Left ventricle myocardium superior (tissue), 1 donor: ENCODE data around the gene FCER2. TPM values are rescaled to one million over a fixed set of nuclear protein-coding genes. Genes with fewer than 3 reads are reported as not detected.
A peak's percentile ranks its signal among the peaks of the same experiment; 100 is the strongest.
"Not testable (repeated sequence)": the region's sequence is repeated elsewhere in the genome, so short reads cannot be mapped to it uniquely, and the experiment has no call there.

Experiments
- ATAC-seq: fragments of 200-7000 bp; cut with Tn5 transposase; one replicate; pipeline ENCODE4 v1.9.1; 2020; ENCODE audit warnings: mild to moderate bottlenecking, moderate library complexity
- DNase-seq: peaks from one replicate; pipeline ENCODE4 v3.0.0-alpha.2; 2020
- intact Hi-C: fragments of 100-400 bp; cut with micrococcal nuclease; formaldehyde crosslinking; loops from one replicate; pipeline ENCODE4 v1.11.0; 2022
- long read RNA-seq: library from polyadenylated mRNA; unstranded; transcript quantifications from one replicate; pipeline ENCODE4 v2.0.0, GENCODE V29; 2021
- total RNA-seq: library from RNA; stranded (reverse); fragmentation: NEBNext Ultra II Directional; extraction: Animal tissue kit (Norgen Biotek cat#: 25700); gene quantifications from one replicate; pipeline ENCODE4 v1.2.1, GENCODE V29; 2021
- donor health status: DM: no; HTN: yes; CAD: no; lungs with severe emphysema.

FCER2 gene, protein sequence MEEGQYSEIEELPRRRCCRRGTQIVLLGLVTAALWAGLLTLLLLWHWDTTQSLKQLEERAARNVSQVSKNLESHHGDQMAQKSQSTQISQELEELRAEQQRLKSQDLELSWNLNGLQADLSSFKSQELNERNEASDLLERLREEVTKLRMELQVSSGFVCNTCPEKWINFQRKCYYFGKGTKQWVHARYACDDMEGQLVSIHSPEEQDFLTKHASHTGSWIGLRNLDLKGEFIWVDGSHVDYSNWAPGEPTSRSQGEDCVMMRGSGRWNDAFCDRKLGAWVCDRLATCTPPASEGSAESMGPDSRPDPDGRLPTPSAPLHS
- total RNA-seq: 0.17 TPM
- long read RNA-seq: 0 reads

DNA sequence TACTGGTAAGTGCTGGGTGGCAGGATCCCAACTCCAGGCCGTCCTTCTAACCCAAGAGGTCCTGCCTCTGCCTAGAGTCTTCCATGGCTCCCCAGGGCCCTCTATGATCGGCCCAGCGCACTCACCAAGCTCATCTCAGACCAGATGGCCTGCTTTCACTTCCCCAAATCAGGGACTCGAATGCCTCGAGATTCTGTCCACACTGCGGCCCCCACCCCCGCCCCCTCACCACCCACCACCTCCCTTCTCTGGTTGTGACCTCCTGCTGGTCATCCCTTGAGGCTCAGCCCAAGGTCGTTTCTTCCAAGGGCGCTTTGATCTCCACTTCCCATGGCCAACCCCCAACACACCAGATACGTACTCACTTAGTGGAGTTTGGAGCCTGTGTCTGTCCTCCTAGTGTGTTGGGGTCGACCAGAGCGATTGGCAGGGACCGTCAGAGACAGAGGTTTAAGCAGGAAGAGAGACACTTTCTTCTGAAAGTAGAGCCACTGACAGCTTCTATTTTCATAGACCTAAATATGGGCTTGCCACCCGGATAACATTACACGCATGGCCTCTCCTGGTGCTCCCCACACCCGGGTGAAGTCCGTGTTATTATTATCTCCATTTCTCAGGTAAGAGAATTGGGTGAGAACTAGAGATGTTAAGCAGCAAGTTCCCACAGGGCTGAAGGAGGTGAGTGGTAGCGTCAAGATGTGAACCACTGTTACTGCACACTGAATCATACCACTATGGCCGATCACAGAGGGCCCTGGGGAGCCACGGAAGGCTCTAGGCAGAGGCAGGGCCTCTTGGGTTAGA lies at the start of gene FCER2:
FCER2 (minus strand) TSS at position 478 of the 804 bp plus-strand sequence. CDS start 2,371 bp downstream, outside the sequence.
- intact Hi-C loops: no loop called here
- no peak for DNase-seq
- ATAC-seq: no peak

DNA sequence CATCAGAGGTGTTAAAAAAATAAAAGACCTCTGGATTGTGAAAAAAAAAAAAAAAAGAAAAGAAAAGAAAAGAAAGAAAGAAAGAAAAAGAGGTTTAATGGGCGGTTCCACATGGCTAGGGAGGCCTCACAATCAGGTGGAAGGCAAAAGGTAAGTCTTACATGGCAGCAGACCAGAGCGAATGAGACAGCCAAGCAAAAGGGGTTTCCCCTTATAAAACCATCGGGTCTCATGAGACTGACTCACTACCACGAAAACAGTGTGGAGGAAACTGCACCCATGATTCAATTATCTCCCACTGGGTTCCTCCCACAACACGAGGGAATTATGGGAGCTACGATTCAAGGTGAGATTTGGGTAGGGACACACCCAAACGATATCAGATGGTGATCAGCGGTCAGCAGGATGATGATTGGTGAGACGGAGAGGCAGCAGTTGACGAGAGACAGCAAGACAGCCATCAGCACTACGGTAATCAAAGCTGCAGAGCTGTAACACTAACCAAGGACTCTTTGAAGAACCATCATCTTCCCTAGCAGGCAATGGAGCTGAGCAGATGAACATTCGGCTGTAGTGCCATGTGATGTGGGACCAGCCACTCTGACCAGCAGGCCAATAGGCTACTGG lies 49.3 kb upstream of the FCER2 start:
- intact Hi-C loops: no loop called here
- ATAC-seq: no peak

DNA sequence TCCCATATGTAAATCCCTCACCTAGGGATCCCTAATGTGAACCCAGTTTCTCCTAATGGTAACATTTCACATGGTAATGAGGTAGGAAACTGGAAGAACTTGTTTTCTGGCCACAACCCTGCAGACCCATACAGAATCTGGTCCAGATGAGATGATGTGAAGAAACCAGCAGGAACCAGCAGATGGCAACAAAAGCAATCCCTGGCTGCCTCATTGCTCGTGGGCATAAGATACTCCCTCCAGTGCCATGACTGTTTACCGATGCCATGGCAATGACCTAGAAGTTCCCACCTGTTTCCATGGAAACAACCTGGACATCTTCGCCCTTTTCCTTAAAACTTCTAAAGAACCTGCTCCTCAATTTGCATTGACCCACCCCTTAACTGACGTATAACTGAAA lies 46.8 kb upstream of the FCER2 start:
- intact Hi-C loops: no loop called here
- ATAC-seq (no peak), DNase-seq (no peak)

More for the DNA sequence above, 49.3 kb upstream of the FCER2 start:
- DNase-seq: no peak

DNA sequence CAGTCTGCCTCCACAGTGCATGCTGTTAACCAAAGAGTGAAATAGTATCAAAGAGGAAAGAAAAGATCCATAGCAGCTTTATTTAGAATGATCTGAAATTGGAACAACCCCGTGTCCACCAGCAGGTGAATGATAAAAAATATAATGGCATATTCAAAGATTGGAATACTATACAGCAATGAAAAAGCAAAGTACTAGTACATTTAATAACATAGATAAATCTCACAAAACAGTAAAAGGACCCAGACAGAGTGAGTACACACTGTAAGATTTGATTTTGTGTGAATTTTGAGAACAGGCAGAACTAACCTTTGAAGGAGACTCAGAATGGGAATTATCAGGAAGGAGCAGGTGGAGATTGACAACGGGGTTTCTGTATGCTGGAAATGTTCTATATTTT lies 46.2 kb upstream of the FCER2 start:
- no peak for ATAC-seq
- intact Hi-C loops: no loop called here
- DNase-seq: no peak

DNA sequence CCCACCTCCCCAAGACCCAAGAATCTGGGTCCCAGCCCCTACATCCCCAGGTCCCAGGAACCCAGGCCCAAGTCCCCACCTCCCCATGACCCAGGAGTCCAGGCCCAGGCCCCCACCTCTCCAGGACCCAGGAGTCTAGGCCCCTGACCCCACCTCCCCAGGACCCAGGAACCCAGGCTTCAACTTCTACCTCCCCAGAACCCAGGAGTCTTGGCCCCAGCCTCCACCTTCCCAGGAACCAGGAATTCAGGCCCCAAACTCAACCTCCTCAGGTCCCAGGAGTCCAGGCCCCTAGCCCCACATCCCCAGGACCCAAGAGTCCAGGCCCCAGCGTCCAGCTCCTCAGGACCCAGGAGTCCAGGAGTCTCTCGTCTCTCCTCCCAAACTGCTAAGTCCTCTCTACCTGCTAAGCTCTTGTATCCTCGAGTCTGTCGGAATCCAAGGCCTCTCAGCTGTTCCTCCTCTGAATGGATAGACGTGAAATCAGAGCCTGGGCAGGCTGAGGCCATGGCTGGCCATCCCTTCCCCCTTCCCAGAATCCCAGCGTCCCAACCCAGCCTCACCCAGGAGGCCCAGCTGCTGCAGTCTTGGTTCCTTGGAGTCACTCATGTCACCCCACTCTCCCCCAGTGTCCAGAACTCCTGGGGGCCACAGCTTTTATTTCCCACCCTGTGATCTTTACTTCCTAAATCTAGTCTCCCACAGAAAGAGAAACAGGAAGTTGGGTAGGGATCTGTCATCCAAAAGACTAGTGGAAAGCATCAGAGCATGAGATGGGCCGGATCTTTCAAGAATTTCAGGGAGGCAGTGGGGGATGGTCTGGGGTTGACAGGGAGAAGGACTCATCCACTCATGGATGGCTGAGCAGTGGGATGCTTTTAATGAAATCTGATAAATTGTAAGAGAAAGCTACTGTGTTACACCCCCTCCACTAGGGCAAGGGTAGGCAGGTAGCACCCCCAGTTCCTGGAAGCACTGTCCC lies 45.3 kb upstream of the FCER2 start, which contains the start of gene CD209:
CD209 (minus strand) TSS at position 632 of the 982 bp plus-strand sequence; CDS start at position 609, 23 bp downstream.
- intact Hi-C loops: no loop called here
- peak; percentile 43 for ATAC-seq
- DNase-seq: no peak

DNA sequence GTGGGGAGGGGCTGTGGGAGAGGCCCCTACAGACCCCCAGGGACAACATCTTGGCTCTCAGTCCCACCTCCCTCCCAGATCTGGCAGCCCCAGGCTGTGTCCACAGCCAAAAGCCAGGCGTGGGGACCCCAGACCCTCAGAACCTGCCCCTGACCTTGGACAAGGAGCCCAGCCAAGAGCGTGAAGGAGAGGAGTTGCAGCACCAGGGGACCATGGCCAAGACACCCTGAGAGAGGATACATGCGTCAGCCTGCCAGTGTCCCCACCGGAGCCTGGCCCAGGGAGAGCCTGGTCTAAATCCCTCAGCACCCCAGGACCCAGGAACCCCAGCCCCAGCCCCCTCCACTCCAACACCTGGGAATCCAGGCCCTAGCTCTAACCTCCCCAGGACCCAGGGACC lies 44.4 kb upstream of the FCER2 start:
- ATAC-seq, DNase-seq, intact Hi-C loops: not testable (repeated sequence)

DNA sequence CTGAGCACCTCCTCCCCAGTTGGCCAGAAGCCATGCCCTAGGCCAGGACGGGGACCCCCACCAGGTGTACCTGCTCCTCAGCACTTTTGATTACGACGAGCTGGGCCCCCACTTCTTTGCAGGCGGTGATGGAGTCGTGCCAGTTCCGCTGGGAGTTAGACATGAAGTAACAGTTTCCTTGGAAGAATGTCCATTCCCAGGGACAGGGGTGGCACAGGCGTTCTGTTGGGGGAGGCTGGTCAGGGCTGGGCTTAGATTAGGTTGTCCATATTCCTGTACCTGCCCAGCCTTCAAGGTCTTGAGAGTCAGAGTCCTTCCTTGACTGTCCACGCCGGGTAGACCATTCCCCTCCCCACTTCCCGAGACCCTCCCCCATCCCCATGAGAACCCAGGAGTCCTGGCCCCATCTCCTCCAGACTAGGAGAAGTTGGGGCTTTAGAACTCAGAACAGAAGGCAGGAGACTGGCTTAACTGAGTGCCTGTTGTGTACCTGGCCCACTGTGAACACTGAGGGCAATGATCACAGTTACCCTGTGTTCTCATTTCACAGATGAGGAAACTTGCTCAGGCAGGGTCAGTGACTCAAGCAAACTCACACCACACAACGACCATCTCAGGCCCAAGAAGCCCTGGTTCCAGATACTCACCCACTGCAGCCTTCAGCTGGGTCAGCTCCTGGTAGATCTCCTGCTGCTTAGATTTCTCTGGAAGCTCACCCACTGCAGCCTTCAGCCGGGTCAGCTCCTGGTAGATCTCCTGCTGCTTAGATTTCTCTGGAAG lies 43.1 kb upstream of the FCER2 start:
- ATAC-seq: no peak
- intact Hi-C loops: no loop called here
- no peak for DNase-seq

DNA sequence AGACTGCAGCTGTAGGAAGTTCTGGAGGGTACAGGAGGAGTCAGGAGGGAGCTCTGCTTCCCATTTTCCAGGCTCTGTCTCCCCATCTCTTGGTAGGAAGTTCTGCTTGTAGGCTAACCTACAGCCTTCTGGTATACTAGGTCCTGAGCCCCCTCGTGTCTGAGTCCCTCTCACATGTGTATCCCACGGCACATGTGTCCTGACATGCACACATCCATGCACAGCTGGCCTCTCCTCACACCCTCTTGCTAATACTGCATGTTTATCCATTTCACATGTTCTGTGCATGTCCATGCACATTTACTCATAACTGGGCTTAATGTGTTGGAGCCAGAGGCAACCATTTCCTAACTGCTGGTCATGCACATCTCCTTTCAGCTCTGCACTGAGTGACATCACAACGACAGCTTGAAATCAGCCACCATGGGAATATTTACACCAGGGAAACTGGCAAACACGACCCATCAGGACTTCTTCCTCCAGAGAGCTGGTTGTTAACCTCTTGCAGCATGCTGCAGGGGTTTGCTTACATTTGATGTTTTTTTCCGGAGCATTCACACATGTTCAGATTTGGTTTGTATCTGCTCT lies 42.4 kb upstream of the FCER2 start:
- ATAC-seq (no peak), DNase-seq (no peak)
- intact Hi-C loops: no loop called here

DNA sequence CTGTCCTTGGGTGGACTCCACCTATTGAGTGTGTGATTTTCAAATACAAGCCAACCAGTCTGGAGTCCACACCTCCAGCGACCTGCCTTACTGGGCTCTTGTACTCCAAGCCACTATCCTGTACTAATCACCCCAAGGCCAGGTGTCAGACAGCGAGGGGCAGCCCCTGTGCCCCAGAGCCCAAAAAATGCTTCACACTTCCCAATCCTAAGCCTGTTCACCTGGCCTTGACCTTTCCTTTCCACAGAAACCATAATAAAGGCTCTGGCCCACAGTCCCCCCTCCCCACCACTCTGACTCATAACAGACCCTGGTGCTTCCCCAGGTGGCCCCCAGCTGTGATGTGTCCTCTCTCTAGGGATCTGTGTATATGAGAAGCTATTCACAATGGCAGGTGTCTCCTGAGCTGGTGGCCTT lies 41.5 kb upstream of the FCER2 start:
- no peak for DNase-seq
- ATAC-seq: no peak
- intact Hi-C loops: no loop called here

DNA sequence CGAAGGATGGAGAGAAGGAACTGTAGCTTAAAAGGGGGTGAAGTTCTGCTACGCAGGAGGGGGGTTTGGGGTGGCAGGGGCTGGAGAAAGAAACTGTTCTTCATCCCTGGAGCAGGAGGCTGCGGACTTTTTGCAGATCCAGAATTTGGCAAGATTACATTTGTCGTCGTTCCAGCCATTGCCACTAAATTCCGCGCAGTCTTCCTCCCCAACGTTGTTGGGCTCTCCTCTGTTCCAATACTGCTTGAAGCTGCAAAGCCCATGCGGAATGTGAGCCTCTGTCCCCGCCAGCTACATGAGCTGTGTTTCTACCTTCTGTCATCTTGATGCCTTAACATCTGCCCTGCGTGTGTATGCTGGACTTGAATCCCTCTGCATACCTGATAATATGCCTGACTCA lies 41.1 kb upstream of the FCER2 start:
- ATAC-seq (no peak), DNase-seq (no peak)
- intact Hi-C loops: no loop called here

DNA sequence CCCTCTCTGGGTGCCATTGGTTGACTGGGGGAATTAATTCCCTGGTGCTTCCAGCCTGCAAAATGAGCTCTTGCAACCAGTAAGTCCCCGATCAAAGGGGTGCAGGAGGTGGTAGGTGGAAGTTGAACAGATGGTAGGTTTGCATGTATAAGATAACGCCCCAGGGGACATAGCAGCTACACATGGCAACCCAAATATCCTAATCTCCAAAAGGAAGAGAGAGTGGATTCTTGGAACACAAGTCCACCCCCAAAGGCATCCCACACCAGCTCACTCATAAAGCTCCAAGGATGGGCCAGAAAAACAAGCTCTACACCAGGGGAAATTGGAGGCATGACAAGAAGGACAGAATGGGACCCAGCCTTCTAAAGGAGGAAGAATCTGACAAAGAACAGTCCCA lies 40.6 kb upstream of the FCER2 start:
- no peak for DNase-seq
- ATAC-seq: no peak
- intact Hi-C loops: no loop called here

DNA sequence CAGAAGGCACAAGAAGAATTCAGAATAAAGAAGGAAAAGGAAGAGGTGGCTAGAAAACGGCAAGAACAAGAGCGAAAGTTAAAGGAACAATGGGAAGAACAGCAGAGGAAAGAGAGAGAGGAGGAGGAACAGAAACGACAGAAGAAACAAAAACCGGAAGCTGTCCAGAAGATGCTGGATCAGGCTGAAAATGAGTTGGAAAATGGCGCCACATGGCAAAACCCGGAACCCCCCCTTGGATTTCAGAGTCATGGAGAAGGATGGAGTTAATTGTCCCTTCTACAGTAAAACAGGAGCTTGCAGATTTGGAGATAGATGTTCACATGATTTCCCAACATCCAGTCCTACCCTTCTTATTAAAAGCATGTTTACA lies 38.7 kb upstream of the FCER2 start:
- intact Hi-C loops: no loop called here
- no peak for ATAC-seq
- no peak for DNase-seq

DNA sequence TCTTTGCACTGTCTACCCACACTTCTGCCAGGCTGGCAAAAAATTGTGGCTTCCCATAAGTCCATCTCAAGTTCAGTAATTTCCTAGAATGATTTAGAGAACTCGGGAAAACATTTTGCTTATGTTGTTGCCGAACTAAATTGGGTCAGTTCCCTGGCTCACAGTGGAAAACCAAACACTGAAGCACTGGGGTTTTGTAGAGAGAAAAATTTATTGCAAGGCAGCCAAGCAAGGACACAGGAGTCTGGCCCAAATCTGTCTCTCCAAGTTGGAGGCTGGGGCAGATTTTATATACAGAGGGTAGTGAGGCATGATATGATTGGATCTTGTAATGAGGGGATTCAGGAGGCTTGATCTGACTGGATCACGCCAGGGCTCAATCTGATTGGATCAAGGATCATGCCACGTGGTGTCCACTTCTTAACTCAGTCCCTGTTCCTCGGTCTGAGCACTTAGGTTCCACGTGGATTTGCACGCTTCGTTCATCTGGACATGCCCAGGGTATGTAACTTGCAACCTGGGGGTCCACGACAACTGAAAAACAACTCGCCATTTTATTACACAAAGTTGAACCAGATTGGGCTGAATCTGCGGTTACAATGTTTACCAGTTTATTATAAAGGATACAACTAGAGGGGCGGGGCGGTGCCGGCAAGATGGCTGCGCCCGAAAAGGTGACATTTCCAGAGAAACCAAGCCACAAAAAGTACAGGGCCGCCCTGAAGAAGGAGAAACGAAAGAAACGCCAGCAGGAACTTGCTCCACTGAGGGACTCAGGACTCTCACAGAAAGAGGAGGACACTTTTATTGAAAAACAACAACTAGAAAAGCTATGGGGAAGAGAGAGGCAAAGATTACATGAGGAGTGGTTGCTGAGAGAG lies 38.1 kb upstream of the FCER2 start:
- DNase-seq (no peak), ATAC-seq (peak; percentile 21)
- intact Hi-C loops: no loop called here

DNA sequence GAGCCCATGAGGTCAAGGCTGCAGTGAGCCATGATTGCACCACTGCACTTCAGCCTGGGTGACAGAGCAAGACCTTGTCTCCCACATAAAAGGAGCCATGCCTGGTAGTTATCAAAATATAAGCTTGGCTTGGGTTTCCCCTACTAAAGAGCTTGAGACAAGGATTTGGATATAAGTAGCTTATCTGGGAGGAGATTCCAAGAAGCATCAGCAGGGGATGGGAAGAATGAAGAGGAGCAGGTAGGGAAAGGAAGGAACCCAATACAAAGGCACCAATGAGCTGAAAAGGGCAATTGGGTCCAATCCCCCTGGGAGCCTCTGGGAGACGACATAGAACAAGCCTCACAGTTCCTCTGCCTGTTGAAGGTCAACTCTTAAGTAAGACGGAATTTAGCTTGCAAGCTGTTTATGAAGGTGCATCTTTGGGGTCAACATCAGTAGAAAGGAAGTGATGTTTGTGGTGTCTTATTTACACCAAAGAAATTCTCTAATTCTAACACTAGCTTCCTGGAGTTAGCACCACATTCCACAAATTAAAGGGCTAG lies 37.4 kb upstream of the FCER2 start:
- ATAC-seq (no peak), DNase-seq (no peak)
- intact Hi-C loops: no loop called here

DNA sequence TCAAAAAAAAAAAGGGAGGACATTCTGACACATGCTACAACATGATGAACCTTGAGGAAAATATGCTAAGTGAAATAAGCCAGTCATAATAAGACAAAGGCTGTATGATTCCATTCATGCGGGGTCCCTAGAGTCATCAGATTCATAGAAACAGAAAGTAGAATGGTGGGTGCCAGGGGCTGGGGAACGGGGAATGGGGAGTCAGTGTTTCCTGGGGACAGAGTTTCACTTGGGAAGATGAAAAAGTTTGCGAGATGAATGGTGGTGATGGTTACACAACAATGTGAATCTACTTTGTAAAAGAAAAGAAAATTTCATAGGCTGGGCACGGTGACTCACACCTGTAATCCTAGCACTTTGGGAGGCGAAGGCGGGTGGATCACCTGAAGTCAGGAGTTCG lies 36.1 kb upstream of the FCER2 start:
- ATAC-seq (no peak), DNase-seq (no peak)
- intact Hi-C loops: no loop called here

DNA sequence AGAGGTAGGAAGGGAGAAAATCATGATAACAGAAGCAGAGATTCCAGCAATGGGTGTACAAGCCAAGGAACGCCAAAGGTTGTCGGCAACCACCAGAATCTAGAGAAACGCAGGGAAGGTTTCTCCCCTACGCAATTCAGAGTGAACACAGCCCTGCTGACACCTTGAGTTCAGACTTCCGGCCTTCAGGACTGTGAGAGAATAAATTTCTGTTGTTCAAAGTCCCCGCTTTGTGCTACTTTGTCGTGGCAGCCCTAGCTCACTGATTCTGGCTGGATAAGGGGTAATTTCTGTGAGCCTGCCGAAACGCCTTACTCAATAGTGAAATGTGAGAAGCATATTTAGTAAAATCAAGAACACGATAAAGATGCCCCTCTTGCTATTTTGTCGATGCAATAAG lies 35.3 kb upstream of the FCER2 start:
- intact Hi-C loops: no loop called here
- no peak for DNase-seq
- ATAC-seq: no peak

DNA sequence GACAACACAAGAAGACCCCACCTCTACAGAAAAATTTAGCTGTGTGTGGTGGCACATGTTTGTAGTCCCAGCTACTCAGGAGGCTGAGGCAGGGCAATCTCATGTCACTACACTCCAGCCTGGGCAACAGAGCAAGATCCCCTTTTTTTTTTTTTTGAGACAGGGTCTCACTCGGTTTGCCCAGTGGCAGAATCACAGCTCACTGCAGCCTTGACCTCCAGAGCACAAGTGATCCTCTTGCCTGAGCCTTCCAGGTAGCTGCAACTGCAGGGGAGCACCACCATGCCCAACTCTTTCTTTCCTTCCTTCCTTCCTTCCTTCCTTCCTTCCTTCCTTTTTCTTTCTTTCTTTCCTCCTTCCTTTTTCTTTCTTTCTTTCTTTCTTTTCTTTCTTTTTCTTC lies 34.2 kb upstream of the FCER2 start:
- DNase-seq (no peak), ATAC-seq (no peak)
- intact Hi-C loops: no loop called here
